Measurements from ENCODE around the gene ZNF580. TPM values are rescaled to one million over a fixed set of nuclear protein-coding genes. Genes with fewer than 3 reads are reported as not detected.

Gene ZNF580
- total and polyA plus RNA-seq, 9 donors, result 14.5 to 70.6 (median 59.4) TPM

DNA sequence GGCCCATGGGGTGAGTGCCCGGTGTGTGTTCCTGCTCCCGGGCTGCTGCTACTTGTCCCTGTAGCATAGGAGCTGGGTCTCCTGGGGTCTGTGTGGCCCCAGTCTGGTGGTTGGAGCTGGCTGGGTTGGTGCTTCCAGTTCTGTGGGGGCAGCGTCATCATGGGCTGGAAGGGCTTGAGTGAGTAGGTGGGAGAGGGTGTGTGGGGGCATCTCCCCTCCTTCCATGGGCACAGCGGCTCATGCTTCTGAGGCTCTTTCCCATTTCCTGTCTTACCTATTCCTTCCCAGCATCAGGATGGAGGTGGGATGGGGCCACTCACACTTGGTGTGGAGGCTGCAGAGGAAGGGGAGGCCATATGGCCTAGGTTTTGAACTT lies 26.2 kb downstream of the ZNF580 start:
- no peaks in the 10 kb centered on the region for H3K9me3 ChIP-seq
- H3K27me3 ChIP-seq, result no peaks in the 10 kb centered on the region
- 91 to 95% (median 93%) methylated on average over 4 of the region's 4 CpGs for WGBS, 3 donors
- no peak overlapping the region for H3K27ac ChIP-seq
- intact Hi-C loops (cut with DNase I), result no loop called here
- DNase-seq, result no peak
- no peak overlapping the region for H3K4me3 ChIP-seq
- TF ChIP-seq EP300 (IDR thresholded peaks at IDR 0.05) (no peak), POLR2A (IDR thresholded peaks at IDR 0.05) (no peak)
- TF ChIP-seq, protein P1, sequence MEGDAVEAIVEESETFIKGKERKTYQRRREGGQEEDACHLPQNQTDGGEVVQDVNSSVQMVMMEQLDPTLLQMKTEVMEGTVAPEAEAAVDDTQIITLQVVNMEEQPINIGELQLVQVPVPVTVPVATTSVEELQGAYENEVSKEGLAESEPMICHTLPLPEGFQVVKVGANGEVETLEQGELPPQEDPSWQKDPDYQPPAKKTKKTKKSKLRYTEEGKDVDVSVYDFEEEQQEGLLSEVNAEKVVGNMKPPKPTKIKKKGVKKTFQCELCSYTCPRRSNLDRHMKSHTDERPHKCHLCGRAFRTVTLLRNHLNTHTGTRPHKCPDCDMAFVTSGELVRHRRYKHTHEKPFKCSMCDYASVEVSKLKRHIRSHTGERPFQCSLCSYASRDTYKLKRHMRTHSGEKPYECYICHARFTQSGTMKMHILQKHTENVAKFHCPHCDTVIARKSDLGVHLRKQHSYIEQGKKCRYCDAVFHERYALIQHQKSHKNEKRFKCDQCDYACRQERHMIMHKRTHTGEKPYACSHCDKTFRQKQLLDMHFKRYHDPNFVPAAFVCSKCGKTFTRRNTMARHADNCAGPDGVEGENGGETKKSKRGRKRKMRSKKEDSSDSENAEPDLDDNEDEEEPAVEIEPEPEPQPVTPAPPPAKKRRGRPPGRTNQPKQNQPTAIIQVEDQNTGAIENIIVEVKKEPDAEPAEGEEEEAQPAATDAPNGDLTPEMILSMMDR (IDR thresholded peaks at IDR 0.05), result no peak
- H3K4me1 ChIP-seq (ENCODE audit: insufficient read depth), result no peaks in the 10 kb centered on the region
- H3K36me3 ChIP-seq, result no peaks in the 10 kb centered on the region

DNA sequence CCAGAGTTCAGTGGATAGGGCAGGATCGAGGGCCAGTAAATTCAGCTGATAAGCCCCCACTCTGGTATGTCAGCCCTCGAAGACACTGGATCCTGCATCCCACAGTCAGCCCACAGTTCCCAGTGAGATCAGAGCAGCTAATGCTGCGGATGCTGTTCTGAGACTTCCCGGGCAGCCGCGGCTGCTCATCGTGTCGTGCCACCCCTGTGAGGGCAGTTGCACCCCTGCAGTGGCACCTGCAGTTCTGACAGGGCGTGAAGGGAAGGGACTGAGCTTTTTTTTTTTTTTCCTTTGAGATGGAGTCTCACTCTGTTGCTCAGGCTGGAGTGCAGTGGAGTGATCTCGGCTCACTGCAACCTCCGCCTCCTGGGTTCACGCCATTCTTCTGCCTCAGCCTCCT lies 26.7 kb downstream of the ZNF580 start:
- Histone ChIP-seq H3K4me1 (ENCODE audit: insufficient read depth) (no peaks in the 10 kb centered on the region), H3K4me3 (no peak overlapping the region), H3K27me3 (no peaks in the 10 kb centered on the region), H3K36me3 (no peaks in the 10 kb centered on the region), H3K9me3 (no peaks in the 10 kb centered on the region), H3K27ac (no peak overlapping the region)
- TF ChIP-seq, protein P1 (IDR thresholded peaks at IDR 0.05), result no peak
- no peak for TF ChIP-seq POLR2A (IDR thresholded peaks at IDR 0.05)
- no peak for DNase-seq
- 78 to 90% (median 87%) methylated on average over 12 of the region's 12 CpGs for WGBS, 3 donors
- intact Hi-C loops (cut with DNase I), result no loop called here

DNA sequence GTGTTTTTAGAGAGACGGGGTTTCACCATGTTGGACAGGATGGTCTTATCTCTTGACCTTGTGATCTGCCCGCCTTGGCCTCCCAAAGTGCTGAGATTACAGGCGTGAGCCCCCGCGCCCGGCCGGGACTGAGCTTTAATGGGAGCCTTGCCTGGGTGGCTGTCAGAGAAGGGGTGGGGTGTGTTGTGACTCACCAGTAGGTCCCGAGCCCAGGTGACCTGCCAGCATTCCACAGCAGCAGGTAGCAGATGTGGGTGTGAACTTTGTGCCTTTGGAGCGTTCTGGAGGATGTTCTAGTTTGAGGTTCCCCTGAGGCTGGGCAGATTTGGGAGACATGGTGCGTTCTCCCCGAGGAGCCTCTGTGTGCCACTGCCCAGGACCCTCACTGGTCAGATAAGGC lies 27.2 kb downstream of the ZNF580 start:
- DNase-seq, result no peak
- Histone ChIP-seq H3K4me1 (ENCODE audit: insufficient read depth) (no peaks in the 10 kb centered on the region), H3K27ac (no peak overlapping the region), H3K36me3 (no peaks in the 10 kb centered on the region), H3K27me3 (no peaks in the 10 kb centered on the region), H3K9me3 (no peaks in the 10 kb centered on the region), H3K4me3 (no peak overlapping the region)
- WGBS, 3 donors, result 55 to 57% (median 55%) methylated on average over 9 to 11 of the region's 11 CpGs
- intact Hi-C loops (cut with DNase I), result no loop called here
- TF ChIP-seq POLR2A (IDR thresholded peaks at IDR 0.05) (no peak), EP300 (IDR thresholded peaks at IDR 0.05) (no peak)
- TF ChIP-seq, protein P1 (IDR thresholded peaks at IDR 0.05), result no peak

DNA sequence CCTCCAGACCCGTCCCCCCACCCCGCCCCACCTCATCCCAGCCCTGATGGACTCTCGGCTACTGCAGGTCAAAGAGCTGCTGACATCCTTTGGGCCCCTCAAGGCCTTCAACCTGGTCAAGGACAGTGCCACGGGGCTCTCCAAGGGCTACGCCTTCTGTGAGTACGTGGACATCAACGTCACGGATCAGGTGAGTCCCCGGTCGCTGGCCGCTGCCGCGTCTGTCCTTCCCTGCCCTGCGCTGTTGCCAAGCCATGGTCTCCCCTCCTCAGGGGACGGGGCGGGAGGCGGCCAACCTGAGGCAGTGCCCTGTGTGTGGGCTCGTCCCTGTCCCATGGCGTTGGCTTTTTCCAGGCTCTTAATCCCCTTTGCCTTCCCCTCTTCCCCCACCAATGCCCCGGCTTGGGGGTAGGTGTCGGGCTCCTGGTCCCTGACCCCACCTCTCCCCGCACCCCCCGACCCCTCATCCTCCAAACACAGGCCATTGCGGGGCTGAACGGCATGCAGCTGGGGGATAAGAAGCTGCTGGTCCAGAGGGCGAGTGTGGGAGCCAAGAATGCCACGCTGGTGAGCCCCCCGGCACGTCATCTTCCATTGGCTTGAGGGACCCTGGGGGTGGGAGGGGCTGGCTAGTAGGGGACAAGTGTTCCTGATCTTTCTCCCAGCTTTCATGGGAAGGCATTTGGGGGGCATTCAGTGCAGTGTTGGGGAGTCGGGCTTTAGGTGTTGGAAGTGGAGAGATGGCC lies 28.0 kb downstream of the ZNF580 start:
- Histone ChIP-seq H3K9me3 (no peaks in the 10 kb centered on the region), H3K27ac (no peak overlapping the region), H3K4me1 (ENCODE audit: insufficient read depth) (no peaks in the 10 kb centered on the region), H3K36me3 (no peaks in the 10 kb centered on the region), H3K27me3 (no peaks in the 10 kb centered on the region), H3K4me3 (no peak overlapping the region)
- no peak for DNase-seq
- intact Hi-C loops (cut with DNase I), result no loop called here
- no peak for TF ChIP-seq POLR2A (IDR thresholded peaks at IDR 0.05)
- no peak for TF ChIP-seq EP300 (IDR thresholded peaks at IDR 0.05)
- TF ChIP-seq, protein P1 (IDR thresholded peaks at IDR 0.05), result no peak
- 77 to 84% (median 81%) methylated on average over 29 to 30 of the region's 30 CpGs for WGBS, 3 donors

Measured in ovary (tissue), 9 donors.